ENCODE data around the gene LMX1B.
A peak's percentile ranks its signal among the peaks of the same experiment; 100 is the strongest.

Gene LMX1B

GRCh38 chr9:126616521-126616976 is 2.8 kb downstream of the LMX1B start:
- no peak overlapping the region for H3K27ac ChIP-seq (ENCODE audit: extremely low read depth, low read depth, low read length)
- peaks cover 0 to 15% of the 10 kb centered on the region in 2 experiments; a peak in 1 of 3 replicates for H3K36me3 ChIP-seq (ENCODE audit: control insufficient read depth in 2 of 2, insufficient read depth in 1 of 2, low read length in 2 of 2)
- H3K4me3 ChIP-seq (ENCODE audit: low read depth, low read length) = no peak overlapping the region
- H3K4me1 ChIP-seq (ENCODE audit: control insufficient read depth, insufficient read depth, low read length) = peaks cover 11% of the 10 kb centered on the region
- no peak for TF ChIP-seq ZNF266 (tag by site-specific recombination; IDR thresholded peaks at IDR 0.05; ENCODE audit: low read depth)
- TF ChIP-seq ZNF449 (tag by site-specific recombination; IDR thresholded peaks at IDR 0.05) = 0 out of 2 replicates have a peak, but pooled peaks have one; percentile 32
- CTCF ChIA-PET = interaction anchor here (0.6 to 1.9 kb wide), 7 partner anchors 51 to 165 kb away, joined by 3 to 16 read pairs (median 4); no protein-coding TSS in a partner anchor
- no peaks in the 10 kb centered on the region for H3K9me3 ChIP-seq (ENCODE audit: control insufficient read depth, insufficient read depth, low read depth, low read length)
- POLR2A ChIA-PET = interaction anchor here (1.0 kb wide), 1 partner anchor 51 kb away, joined by 3 read pairs; no protein-coding TSS in a partner anchor

- ChIA-PET POLR2A (interaction anchor here (0.7 to 1.0 kb wide), 2 partner anchors 12 to 61 kb away, joined by 4 read pairs; no protein-coding TSS in a partner anchor), CTCF (interaction anchor here (0.6 to 1.9 kb wide), 7 partner anchors 50 to 164 kb away, joined by 3 to 16 read pairs (median 4); no protein-coding TSS in a partner anchor)
- Histone ChIP-seq H3K27ac (ENCODE audit: extremely low read depth, low read depth, low read length) (no peak overlapping the region), H3K9me3 (ENCODE audit: control insufficient read depth, insufficient read depth, low read depth, low read length) (no peaks in the 10 kb centered on the region), H3K4me3 (ENCODE audit: low read depth, low read length) (no peak overlapping the region), H3K4me1 (ENCODE audit: control insufficient read depth, insufficient read depth, low read length) (peaks cover 10% of the 10 kb centered on the region), H3K36me3 (ENCODE audit: control insufficient read depth in 2 of 2, insufficient read depth in 1 of 2, low read length in 2 of 2) (peaks cover 0 to 15% of the 10 kb centered on the region in 2 experiments; a peak in 1 of 3 replicates)
- TF ChIP-seq PRDM10 (tag by site-specific recombination; IDR thresholded peaks at IDR 0.05) (peak; percentile 83), ZBTB11 (tag by site-specific recombination; conservative IDR thresholded peaks at IDR 0.05; ENCODE audit: low read depth) (no peak), ZNF501 (tag by site-specific recombination; IDR thresholded peaks at IDR 0.05) (no peak)
Observed at GRCh38 chr9:126617003-126617822, 3.5 kb downstream of the LMX1B start.

GRCh38 chr9:126617823-126618165 is 4.1 kb downstream of the LMX1B start:
- ChIA-PET POLR2A (interaction anchor here (1.0 kb wide), 1 partner anchor 61 kb away, joined by 4 read pairs; no protein-coding TSS in a partner anchor), CTCF (interaction anchor here (0.6 to 1.9 kb wide), 3 partner anchors 85 to 139 kb away, joined by 3 to 16 read pairs (median 5); no protein-coding TSS in a partner anchor)
- TF ChIP-seq ZNF555 (tag by site-specific recombination; conservative IDR thresholded peaks at IDR 0.05) (no peak), ZNF560 (tag by site-specific recombination; IDR thresholded peaks at IDR 0.05; ENCODE audit: borderline replicate concordance) (no peak), ZBTB10 (tag by site-specific recombination; IDR thresholded peaks at IDR 0.05) (no peak), ZNF530 (tag by site-specific recombination; IDR thresholded peaks at IDR 0.05; ENCODE audit: low read depth) (no peak)
- Histone ChIP-seq H3K9me3 (ENCODE audit: control insufficient read depth, insufficient read depth, low read depth, low read length) (no peaks in the 10 kb centered on the region), H3K4me3 (ENCODE audit: low read depth, low read length) (no peak overlapping the region), H3K27ac (ENCODE audit: extremely low read depth, low read depth, low read length) (no peak overlapping the region), H3K36me3 (ENCODE audit: control insufficient read depth in 2 of 2, insufficient read depth in 1 of 2, low read length in 2 of 2) (peaks cover 0 to 15% of the 10 kb centered on the region in 2 experiments; a peak in 1 of 3 replicates), H3K4me1 (ENCODE audit: control insufficient read depth, insufficient read depth, low read length) (peaks cover 9% of the 10 kb centered on the region)

Measured in HEK293 (cell line).